HG02885 (cell line): ENCODE results near the gene BOLA3.
"Not testable (repeated sequence)": the region's sequence is repeated elsewhere in the genome, so short reads cannot be mapped to it uniquely, and the experiment has no call there.

Experiments
- ATAC-seq: cut with Tn5 transposase; IDR thresholded peaks from one replicate; pipeline ENCODE4 v1.9.1; 2021; ENCODE audit warnings: mild to moderate bottlenecking; ENCODE audit not compliant: unreplicated experiment, poor library complexity

BOLA3 gene

DNA sequence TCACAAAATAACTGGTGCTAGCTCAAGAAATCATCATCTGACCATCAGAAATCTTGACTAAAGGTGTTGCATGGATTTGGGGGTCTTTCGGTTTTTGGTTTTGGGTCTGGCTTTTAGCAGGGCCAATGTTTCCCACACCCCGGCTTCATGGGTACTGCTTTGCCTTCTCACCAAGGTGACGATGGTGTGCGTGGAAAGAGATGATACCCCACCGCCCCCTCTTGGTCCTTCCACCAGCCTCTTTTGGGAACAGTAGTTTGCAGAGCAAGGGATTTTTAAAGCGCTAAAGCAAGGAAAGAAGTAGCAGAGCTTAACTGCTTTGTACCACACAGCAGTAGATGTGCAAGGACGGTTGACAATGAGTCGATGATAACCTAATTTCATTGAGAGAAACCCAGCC, 42.3 kb downstream of the BOLA3 start:
- no peak for ATAC-seq

GRCh38 chr2:74104839-74105238, 42.9 kb downstream of the BOLA3 start:
- no peak for ATAC-seq

DNA sequence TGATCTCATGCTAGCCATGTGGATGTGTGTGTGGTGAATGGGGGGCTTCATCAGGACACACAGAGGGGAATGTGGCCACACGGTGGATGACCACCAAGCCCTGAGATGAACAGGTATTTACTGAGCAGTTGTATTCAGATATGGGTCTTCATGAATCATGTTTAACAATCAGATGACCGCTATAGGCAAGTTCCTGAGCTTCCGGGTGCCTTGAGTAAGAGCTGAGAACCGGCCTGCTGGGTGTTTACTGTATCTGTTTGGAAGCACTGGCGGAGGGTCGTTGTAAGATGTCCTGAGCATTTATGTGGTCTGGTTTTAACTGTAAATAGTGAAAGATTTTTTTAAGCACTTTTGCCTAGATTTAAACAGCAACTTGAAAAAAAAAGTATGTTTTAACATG, 43.9 kb downstream of the BOLA3 start:
- no peak for ATAC-seq

GRCh38 chr2:74102516-74102915, 45.2 kb downstream of the BOLA3 start:
- no peak for ATAC-seq

DNA sequence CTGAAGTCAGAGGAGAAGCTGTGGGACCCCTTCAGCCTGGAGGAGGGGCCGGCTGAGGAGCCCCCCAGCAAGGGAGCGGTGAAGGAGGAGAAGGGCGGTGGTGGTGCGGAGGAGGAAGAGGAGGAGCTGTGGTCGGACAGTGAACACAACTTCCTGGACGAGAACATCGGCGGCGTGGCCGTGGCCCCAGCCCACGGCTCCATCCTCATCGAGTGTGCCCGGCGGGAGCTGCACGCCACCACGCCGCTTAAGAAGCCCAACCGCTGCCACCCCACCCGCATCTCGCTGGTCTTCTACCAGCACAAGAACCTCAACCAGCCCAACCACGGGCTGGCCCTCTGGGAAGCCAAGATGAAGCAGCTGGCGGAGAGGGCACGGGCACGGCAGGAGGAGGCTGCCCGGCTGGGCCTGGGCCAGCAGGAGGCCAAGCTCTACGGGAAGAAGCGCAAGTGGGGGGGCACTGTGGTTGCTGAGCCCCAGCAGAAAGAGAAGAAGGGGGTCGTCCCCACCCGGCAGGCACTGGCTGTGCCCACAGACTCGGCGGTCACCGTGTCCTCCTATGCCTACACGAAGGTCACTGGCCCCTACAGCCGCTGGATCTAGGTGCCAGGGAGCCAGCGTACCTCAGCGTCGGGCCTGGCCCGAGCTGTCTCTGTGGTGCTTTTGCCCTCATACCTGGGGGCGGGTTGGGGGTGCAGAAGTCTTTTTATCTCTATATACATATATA, 46.0 kb downstream of the BOLA3 start:
- ATAC-seq, result no peak

DNA sequence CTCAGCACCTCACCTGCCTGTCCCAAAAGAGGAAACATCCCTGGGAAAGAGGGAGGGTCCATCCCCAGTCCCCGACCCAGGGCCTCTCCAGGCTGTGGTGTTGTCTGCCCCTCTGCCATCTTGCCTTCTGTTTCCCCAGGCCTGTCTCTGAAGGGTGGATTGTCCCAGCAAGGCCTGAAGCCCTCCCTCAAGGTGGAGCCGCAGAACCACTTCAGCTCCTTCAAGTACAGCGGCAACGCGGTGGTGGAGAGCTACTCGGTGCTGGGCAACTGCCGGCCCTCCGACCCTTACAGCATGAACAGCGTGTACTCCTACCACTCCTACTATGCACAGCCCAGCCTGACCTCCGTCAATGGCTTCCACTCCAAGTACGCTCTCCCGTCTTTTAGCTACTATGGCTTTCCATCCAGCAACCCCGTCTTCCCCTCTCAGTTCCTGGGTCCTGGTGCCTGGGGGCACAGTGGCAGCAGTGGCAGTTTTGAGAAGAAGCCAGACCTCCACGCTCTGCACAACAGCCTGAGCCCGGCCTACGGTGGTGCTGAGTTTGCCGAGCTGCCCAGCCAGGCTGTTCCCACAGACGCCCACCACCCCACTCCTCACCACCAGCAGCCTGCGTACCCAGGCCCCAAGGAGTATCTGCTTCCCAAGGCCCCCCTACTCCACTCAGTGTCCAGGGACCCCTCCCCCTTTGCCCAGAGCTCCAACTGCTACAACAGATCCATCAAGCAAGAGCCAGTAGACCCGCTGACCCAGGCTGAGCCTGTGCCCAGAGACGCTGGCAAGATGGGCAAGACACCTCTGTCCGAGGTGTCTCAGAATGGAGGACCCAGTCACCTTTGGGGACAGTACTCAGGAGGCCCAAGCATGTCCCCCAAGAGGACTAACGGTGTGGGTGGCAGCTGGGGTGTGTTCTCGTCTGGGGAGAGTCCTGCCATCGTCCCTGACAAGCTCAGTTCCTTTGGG, 47.2 kb downstream of the BOLA3 start:
- no peak for ATAC-seq

- no peak for ATAC-seq
Observed at GRCh38 chr2:74099835-74100234, 47.9 kb downstream of the BOLA3 start.

DNA sequence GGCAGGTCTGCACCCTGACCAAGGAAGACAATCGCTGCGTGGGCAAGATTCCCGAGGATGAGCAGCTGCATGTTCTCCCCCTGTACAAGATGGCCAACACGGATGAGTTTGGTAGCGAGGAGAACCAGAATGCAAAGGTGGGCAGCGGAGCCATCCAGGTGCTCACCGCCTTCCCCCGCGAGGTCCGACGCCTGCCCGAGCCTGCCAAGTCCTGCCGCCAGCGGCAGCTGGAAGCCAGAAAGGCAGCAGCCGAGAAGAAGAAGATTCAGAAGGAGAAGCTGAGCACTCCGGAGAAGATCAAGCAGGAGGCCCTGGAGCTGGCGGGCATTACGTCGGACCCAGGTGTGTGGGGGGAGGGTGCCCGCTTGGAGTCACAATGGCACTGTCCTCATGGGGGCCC, 48.4 kb downstream of the BOLA3 start:
- ATAC-seq, result no peak

DNA sequence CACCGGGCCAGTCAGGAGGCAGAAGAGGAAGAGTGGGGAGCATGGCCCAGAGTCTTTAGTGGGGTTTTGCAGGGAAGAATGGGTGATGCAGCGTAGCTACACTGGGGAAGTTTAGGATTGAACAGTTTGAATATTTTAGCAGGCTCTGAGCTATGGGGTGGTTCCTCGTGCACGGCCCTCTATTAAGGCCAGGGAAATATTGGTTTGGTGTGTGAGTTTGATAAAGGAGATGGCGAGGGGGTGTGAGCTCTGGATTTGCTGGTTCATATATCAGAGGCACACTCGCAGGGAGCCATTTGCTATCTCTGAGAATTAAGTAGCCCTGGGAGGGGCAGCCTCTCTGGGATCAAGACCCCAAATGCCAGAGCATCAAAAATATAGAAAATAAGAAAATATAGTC, 50.1 kb downstream of the BOLA3 start:
- no peak for ATAC-seq

DNA sequence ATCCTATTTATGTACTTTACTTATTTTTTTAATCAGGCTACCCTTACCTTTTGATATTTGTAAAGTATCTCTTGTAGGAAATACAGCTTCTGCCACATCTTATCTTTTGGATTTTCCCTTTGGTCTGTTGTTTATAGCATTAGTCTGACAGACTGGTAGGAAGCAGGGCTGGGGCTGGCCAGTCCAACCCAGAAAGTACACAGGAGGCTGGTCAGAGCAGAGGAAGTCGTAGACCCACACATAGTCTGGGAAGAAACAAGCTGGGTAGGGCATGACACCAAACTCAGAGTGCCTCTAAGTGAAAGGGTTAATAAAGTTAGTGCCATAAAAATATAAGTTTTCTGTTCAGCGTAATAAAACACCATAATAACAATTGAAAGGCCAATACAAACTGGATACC, 51.7 kb downstream of the BOLA3 start:
- no peak for ATAC-seq

GRCh38 chr2:74095632-74096031, 52.1 kb downstream of the BOLA3 start:
- no peak for ATAC-seq

- no peak for ATAC-seq
Observed at GRCh38 chr2:74094291-74094690, 53.4 kb downstream of the BOLA3 start.

DNA sequence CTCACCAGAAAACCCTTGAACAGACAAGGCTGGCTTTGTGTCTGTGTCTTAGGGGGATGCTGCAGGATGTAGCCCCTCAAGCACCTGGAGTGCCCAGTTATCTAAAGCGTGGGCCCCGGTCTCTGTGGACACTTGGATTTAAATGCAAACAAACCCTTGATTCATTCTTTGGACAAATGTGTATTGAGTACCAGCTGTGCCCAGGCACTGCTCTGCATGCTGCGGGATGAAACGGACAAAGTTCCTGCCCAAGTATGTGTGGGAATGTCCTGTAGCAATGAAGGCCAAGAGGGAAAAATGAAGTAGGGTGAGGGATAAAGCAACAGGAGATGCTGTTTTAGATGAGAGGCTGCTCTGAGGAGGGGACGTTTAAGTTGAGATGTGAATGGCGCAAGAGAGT, 53.9 kb downstream of the BOLA3 start:
- ATAC-seq, result no peak

DNA sequence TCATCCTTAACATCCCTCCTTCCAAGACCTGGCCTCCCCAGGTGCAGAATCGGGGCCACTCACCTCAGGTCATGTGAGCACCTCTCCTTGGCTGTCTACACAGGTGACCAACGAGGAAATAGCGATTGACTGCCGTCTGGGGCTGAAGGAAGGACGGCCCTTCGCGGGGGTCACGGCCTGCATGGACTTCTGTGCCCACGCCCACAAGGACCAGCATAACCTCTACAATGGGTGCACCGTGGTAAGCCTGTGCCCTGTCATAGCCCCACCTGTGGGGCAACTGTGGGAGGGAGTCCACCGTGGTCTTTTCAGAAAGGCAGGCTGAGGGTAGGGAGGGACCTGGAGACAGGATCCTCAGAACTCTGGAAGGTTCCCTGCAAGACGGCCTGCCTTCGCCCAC, 54.3 kb downstream of the BOLA3 start:
- ATAC-seq, result no peak

DNA sequence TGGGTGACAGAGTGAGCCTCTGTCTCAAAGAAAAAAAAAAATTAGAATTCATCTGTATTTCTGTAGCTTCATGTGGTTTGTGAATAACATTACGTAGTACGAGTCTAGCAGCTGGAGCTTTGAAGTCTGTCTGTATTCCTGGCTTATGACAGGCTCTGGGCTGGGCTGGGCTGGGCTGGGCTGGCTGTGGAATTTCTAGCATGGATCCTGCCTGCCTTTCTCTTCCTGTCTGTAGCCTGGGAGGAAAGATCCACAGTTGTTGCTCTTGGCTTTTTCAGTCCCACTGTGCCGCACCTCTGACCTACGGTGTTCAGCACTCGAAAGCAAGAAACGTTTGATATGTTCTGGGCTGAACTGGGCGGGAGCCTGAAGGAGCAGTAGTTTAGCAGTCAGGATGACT, 55.4 kb downstream of the BOLA3 start:
- ATAC-seq, result no peak

DNA sequence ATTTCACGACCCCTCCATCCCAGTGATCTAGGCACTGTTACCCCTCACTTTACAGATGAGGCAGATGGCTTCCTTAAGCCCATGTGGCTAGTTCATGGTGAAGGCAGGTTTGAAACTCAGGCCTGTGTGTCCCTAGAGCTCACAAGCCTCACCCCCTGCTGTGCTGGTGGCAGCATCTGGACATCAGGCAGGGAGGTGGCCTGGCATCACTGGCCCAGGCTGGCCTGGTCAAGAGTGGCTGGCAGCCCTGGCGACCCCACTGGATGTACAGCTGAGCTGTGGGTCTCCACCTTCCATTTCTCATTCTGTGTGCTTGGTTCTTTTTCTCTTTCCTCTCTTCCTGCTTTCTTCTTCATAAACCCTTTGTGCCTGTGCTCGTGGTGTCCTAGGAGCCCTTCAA, 56.3 kb downstream of the BOLA3 start:
- ATAC-seq, result no peak

DNA sequence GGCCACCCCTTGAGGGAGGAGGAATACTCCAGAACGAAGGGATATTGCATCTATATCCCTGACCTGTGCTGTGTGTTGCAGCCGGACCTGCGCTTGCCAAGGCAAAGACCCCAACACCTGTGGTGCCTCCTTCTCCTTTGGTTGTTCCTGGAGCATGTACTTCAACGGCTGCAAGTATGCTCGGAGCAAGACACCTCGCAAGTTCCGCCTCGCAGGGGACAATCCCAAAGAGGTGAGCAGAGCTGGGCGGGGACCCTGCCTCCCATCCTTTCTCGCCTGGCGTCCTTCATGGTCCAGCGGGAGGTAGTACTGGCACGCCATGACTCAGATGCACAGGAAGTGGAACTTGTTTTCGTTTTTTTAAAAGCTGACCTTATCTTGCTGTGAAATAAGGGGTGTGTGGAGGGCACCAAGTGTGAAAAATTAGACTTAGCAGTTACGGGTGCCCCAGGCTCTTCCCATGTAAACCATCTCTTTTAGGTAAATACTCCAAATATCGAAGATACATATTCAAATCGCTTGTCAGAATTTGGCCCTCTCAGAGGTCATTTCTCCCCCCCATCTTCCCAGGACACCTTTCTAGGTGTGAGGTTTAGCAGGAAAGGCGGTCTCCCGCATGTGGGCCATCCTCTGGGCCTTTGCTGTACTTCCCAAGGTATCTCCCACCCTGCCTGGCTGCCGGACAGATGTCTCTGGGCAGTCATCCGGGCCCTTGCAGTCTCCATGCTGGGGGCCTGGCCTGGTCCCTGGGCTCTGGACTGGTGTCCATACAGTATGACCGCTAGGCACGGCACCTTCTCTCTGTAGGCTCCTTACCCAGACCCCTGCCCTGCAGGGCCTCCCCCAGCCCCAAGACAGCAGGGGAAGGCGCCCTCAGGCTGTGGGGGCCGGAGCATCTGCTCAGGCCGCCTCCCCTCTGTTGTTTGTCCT, 57.6 kb downstream of the BOLA3 start:
- no peak for ATAC-seq

GRCh38 chr2:74088676-74089075, 59.0 kb downstream of the BOLA3 start:
- ATAC-seq, result not testable (repeated sequence)

DNA sequence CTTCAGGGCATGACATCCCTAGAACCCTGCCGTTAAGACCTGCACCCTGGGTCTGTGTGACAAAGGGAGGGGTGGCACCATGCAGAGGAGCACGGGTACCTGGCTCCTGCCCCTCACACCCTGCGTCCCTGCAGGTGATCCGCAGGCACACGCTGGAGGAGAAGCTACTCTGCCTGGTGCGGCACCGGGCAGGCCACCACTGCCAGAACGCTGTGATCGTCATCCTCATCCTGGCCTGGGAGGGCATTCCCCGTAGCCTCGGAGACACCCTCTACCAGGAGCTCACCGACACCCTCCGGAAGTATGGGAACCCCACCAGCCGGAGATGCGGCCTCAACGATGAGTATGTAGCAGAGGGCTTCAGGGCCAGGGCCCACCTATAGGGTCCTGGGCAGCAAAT, 60.0 kb downstream of the BOLA3 start:
- no peak for ATAC-seq

GRCh38 chr2:74086021-74086420, 61.7 kb downstream of the BOLA3 start:
- ATAC-seq, result no peak
